Measurements from ENCODE around the gene TTC39A.
A peak's percentile ranks its signal among the peaks of the same experiment; 100 is the strongest.
"Not testable (repeated sequence)": the region's sequence is repeated elsewhere in the genome, so short reads cannot be mapped to it uniquely, and the experiment has no call there.

TTC39A gene

DNA sequence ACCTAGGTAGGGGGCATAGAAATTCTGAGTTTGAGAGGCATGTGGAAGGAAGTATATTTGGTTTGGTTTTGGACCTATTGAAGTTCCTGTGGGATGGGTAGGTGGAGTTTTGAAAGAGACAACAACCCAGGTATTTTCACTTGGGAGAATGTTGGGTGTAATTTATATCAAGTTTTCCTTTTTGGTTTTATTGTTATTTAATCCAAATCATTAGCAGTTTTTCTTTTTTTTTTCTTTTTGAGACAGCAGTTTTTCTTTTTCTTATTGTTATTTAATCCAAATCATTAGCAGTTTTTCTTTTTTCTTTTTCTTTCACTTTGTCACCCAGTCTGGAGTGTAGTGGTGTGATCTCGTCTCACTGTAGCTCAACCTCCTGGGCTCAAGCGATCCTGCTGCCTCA, 64.2 kb downstream of the TTC39A start:
- no peak for DNase-seq (ENCODE audit: low read depth)

DNA sequence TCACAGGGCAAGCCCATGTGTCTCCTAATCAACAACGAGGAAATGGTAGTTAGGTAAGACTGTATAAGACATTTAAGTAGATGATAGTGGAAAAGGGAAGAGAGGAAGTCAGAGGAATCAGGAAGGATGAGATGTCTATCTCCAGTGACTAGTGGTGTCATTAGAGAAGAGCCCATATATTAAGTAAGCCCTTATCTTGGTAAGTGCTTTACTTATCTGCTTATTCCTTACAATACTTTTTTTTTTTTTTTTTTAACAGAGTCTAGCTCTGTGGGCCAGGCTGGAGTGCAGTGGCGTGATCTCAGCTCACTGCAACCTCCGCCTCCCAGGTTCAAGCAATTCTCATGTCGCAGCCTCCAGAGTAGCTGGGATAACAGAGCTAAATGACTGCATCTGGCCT, 64.7 kb downstream of the TTC39A start:
- no peak for DNase-seq (ENCODE audit: low read depth)

GRCh38 chr1:51264451-51264850, 65.9 kb downstream of the TTC39A start:
- DNase-seq (ENCODE audit: low read depth) = peak; percentile 78

- no peak for DNase-seq (ENCODE audit: low read depth)
Observed at GRCh38 chr1:51263147-51263877, 67.0 kb downstream of the TTC39A start.

- DNase-seq (ENCODE audit: low read depth) = no peak
Observed at GRCh38 chr1:51255331-51255730, 75.0 kb downstream of the TTC39A start.

- DNase-seq (ENCODE audit: low read depth) = no peak
Observed at GRCh38 chr1:51253691-51254090, 76.7 kb downstream of the TTC39A start.

DNA sequence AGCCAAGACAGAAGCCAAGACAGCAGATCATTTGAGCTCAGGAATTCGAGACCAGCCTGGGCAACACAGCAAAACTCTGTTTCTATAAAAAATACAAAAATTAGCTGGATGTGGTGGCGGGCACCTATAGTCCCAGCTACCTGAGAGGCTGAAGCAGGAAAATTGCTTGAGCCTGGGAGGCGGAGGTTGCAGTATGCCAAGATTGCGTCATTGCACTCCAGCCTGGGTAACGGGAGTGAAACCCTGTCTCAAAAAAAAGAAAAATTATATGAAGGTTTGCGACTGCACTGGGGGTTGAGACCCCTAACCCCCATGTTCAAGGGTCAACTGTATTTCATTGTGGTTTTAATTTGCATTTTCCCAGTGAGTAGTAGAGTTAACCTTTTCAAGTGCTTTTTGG, 78.0 kb downstream of the TTC39A start:
- no peak for DNase-seq (ENCODE audit: low read depth)

DNA sequence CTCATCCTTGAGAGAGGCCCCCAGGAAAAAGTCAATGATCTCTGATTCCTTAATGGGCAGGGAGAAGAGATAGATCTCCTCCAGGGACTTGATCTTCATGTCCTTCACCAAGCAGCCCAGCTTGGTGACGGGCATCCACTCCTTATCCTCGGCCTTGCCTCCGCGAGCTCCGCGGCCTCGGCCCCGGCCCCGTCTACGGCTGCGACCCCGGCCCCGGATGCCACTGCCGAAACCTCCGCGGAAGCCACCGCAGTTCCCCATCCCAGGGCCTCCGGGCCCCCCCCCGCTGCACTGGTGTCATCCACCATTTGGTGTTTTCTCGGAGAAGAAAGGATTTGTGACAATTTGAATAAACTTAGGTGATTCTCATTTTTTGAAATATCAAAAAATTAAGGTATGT, 79.2 kb downstream of the TTC39A start:
- not testable (repeated sequence) for DNase-seq (ENCODE audit: low read depth)

DNA sequence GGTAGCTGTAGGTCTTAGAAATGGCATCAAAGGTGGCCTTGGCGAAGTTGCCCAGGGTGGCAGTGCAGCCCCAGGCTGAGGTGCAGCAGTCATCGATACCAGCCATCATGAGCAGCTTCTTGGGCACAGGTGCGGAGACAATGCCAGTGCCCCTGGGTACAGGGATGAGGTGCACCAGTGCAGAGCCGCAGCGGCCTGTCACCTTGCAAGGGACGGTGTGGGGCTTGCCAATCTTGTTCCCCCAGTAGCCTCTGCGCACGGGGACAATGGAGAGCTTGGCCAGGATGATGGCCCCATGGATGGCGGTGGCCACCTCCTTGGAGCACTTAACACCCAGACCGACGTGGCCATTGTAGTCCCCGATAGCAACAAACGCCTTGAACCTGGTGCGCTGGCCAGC, 79.6 kb downstream of the TTC39A start:
- DNase-seq (ENCODE audit: low read depth) = not testable (repeated sequence)

- no peak for DNase-seq (ENCODE audit: low read depth)
Observed at GRCh38 chr1:51249445-51249844, 80.9 kb downstream of the TTC39A start.

DNA sequence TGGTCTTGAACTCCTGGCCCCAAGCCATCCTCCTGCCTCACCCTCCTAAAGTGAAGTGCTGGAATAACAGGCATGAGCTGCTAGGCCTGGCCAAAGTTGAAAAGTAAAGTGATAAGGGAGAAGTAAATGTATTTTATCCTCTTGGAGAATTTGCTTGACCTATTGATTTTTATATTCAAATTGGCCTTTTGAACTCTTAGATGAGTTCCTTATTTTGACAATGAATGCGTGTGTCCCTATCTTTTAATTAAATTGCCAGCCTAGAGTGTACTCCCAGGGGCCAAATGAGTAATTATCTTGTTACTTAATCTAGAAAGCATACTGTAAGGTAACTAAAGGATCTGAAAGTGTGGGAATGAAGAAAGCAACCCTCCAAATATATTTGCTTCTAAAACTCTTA, 82.9 kb downstream of the TTC39A start:
- DNase-seq (ENCODE audit: low read depth) = no peak

DNA sequence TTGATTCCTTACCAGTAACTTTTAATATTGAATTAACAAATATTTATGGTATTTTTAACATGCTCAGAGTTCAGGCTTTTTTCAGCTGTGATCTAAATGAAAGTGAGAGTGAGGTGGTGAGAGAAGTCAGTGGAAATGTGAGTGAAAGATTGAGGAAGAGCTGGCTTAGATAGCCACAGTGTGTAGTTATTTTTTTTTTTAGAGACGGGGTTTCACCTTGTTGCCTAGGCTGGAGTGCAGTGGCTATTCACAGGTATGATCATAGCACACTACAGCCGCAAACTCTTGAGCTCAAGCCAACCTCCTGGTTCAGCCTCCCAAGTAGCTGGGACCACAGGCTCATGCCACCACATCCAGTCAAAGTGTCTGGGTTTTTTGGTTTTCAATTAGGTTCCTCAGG, 83.3 kb downstream of the TTC39A start:
- DNase-seq (ENCODE audit: low read depth) = no peak

DNA sequence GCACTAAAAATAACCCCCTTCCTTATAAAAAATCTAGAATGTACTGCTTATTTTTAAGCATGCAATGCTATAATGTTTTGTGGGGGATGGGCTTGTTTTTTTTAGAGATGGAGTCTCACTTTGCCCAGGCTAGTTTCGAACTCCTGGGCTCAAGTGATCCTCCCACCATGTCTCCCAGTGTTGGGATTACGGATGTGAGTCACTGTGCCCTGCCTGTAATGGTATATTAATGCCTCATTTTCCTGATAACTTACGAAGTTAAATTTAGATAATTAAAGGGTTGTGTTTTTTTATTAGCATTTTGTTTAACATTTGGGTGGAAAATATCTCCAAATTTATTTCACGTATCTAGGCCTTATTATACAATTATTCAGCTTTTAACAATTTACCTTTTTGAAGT, 87.8 kb downstream of the TTC39A start:
- DNase-seq (ENCODE audit: low read depth) = no peak

GRCh38 chr1:51241119-51241518, 89.2 kb downstream of the TTC39A start:
- no peak for DNase-seq (ENCODE audit: low read depth)

DNA sequence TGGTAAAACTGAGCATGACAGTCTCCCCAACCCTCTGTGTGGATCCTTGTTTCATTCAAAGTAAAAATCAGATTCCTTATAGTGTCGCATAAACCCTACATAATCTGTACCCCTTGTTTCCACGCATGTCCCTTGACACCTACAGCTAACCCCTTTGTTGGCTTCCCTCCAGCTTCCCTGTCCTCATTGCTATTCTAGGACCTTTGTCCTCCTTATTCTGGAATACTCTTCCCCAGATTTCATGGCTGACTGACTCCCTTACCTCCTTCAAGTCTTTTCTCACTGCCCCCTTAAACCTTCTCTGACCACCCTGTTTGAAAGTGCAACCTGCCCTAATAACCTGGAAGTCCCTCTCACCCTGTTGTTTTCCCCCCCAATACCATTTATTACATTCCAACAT, 90.3 kb downstream of the TTC39A start:
- no peak for DNase-seq (ENCODE audit: low read depth)

GRCh38 chr1:51238034-51238403, 92.3 kb downstream of the TTC39A start:
- no peak for DNase-seq (ENCODE audit: low read depth)

- DNase-seq (ENCODE audit: low read depth) = no peak
Observed at GRCh38 chr1:51237351-51238033, 92.9 kb downstream of the TTC39A start.

All from HS-5 (cell line).